ENCODE measurements around the gene RGP1. TPM values are rescaled to one million over a fixed set of nuclear protein-coding genes. Genes with fewer than 3 reads are reported as not detected.

Gene RGP1
- polyA plus RNA-seq, 3 donors, result 2.3 to 9.0 (median 3.3) TPM

DNA sequence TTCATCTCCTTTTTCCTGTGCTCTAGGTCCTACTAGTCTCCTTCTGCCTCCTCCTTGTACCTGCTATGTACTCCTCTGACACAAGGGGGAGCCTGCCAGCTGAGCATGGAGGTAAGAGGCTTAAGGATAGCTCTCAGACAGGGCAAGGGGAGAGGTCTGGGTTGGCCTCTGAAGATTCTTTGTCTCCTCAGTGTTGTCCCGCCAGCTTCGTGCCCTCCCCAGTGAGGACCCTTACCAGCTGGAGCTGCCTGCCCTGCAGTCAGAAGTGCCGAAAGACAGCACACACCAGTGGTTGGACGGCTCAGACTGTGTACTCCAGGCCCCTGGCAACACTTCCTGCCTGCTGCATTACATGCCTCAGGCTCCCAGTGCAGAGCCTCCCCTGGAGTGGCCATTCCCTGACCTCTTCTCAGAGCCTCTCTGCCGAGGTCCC is 12.9 kb upstream of the RGP1 start:
- Histone ChIP-seq H2AFZ (ENCODE audit: insufficient read depth, low read depth, low read length, poor library complexity, severe bottlenecking) (no peak overlapping the region), H3K4me3 (replicated peaks in 1 of 3; ENCODE audit: low read depth in 2 of 3, low read length in 3 of 3) (no peak overlapping the region), H3K79me2 (ENCODE audit: insufficient read depth, low read length) (peaks cover 21% of the 10 kb centered on the region), H3K4me2 (replicated peaks; ENCODE audit: extremely low read depth, low read length, poor library complexity, severe bottlenecking) (no peak overlapping the region), H3K9ac (ENCODE audit: insufficient read depth, low read length, poor library complexity, severe bottlenecking) (no peak overlapping the region), H3K27me3 (ENCODE audit: control insufficient read depth in 2 of 2, insufficient read depth in 2 of 2, low read length in 2 of 2) (no peaks in the 10 kb centered on the region), H3K27ac (ENCODE audit: low read depth in 1 of 2, low read length in 2 of 2) (peak overlapping the region in 1 of 2 donors; percentile 21), H4K20me1 (ENCODE audit: insufficient read depth, low read length) (peaks cover 61% of the 10 kb centered on the region), H3K9me3 (replicated peaks in 1 of 2; ENCODE audit: control insufficient read depth in 1 of 2, insufficient read depth in 1 of 2, low read length in 2 of 2) (no peaks in the 10 kb centered on the region), H3K4me1 (ENCODE audit: control insufficient read depth in 1 of 2, insufficient read depth in 2 of 2, low read length in 2 of 2) (peaks cover 18 to 26% of the 10 kb centered on the region in 2 donors), H3K36me3 (replicated peaks in 1 of 2; ENCODE audit: control insufficient read depth in 1 of 2, insufficient read depth in 2 of 2, low read length in 2 of 2) (peaks cover 58 to 68% of the 10 kb centered on the region in 2 donors)
- Mint-ChIP-seq H3K9me3 (peaks cover 0 to 2% (median 0%) of the 10 kb centered on the region in 7 donors), H3K36me3 (peaks cover 58 to 70% of the 10 kb centered on the region in 2 donors), H3K27me3 (ENCODE audit: low read depth in 3 of 3) (peaks cover 0 to 6% (median 1%) of the 10 kb centered on the region in 3 donors), H3K4me3 (no peak overlapping the region), H3K4me1 (peaks cover 21% of the 10 kb centered on the region), H3K27ac (peak overlapping the region in 4 of 7 donors; percentile 21 to 58 (median 34))
- intact Hi-C loops (cut with micrococcal nuclease), result loop anchor here in 1 of 2 donors (10.0 kb wide), 1 partner anchor 131 kb away; the partner anchor contains the start of gene TESK1
- TF ChIP-seq, protein P1, sequence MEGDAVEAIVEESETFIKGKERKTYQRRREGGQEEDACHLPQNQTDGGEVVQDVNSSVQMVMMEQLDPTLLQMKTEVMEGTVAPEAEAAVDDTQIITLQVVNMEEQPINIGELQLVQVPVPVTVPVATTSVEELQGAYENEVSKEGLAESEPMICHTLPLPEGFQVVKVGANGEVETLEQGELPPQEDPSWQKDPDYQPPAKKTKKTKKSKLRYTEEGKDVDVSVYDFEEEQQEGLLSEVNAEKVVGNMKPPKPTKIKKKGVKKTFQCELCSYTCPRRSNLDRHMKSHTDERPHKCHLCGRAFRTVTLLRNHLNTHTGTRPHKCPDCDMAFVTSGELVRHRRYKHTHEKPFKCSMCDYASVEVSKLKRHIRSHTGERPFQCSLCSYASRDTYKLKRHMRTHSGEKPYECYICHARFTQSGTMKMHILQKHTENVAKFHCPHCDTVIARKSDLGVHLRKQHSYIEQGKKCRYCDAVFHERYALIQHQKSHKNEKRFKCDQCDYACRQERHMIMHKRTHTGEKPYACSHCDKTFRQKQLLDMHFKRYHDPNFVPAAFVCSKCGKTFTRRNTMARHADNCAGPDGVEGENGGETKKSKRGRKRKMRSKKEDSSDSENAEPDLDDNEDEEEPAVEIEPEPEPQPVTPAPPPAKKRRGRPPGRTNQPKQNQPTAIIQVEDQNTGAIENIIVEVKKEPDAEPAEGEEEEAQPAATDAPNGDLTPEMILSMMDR (IDR thresholded peaks at IDR 0.05), result peak; percentile 87
- WGBS (ENCODE audit: insufficient coverage), result 67% methylated on average over 4 of the region's 5 CpGs
- peak; percentile 56 to 71 (median 57) for DNase-seq

- no peaks in the 10 kb centered on the region for H3K9me3 ChIP-seq (replicated peaks in 1 of 2; ENCODE audit: control insufficient read depth in 1 of 2, insufficient read depth in 1 of 2, low read length in 2 of 2)
- peaks cover 65 to 77% of the 10 kb centered on the region in 2 donors for H3K36me3 ChIP-seq (replicated peaks in 1 of 2; ENCODE audit: control insufficient read depth in 1 of 2, insufficient read depth in 2 of 2, low read length in 2 of 2)
- Mint-ChIP-seq H3K9me3 (peaks cover 0 to 2% (median 0%) of the 10 kb centered on the region in 7 donors), H3K27ac (peak overlapping the region in 1 of 7 donors; percentile 26), H3K27me3 (ENCODE audit: low read depth in 3 of 3) (peaks cover 0 to 3% (median 1%) of the 10 kb centered on the region in 3 donors), H3K4me3 (no peak overlapping the region), H3K4me1 (peaks cover 21% of the 10 kb centered on the region), H3K36me3 (peaks cover 66 to 79% of the 10 kb centered on the region in 2 donors)
- H3K27ac ChIP-seq (ENCODE audit: low read depth in 1 of 2, low read length in 2 of 2), result peak overlapping the region in 1 of 2 donors; percentile 21
- H3K79me2 ChIP-seq (ENCODE audit: insufficient read depth, low read length), result peaks cover 16% of the 10 kb centered on the region
- no peak overlapping the region for H2AFZ ChIP-seq (ENCODE audit: insufficient read depth, low read depth, low read length, poor library complexity, severe bottlenecking)
- peaks cover 14 to 22% of the 10 kb centered on the region in 2 donors for H3K4me1 ChIP-seq (ENCODE audit: control insufficient read depth in 1 of 2, insufficient read depth in 2 of 2, low read length in 2 of 2)
- TF ChIP-seq, protein P1 (IDR thresholded peaks at IDR 0.05), result no peak
- intact Hi-C loops (cut with micrococcal nuclease), result loop anchor here in 1 of 2 donors (10.0 kb wide), 1 partner anchor 132 kb away; the partner anchor contains the start of gene TESK1
- no peak overlapping the region for H3K4me2 ChIP-seq (replicated peaks; ENCODE audit: extremely low read depth, low read length, poor library complexity, severe bottlenecking)
- WGBS (ENCODE audit: insufficient coverage), result 98% methylated on average over 7 of the region's 7 CpGs
- no peak overlapping the region for H3K4me3 ChIP-seq (replicated peaks in 1 of 3; ENCODE audit: low read depth in 2 of 3, low read length in 3 of 3)
- no peaks in the 10 kb centered on the region for H3K27me3 ChIP-seq (ENCODE audit: control insufficient read depth in 2 of 2, insufficient read depth in 2 of 2, low read length in 2 of 2)
- H4K20me1 ChIP-seq (ENCODE audit: insufficient read depth, low read length), result peaks cover 69% of the 10 kb centered on the region
- no peak overlapping the region for H3K9ac ChIP-seq (ENCODE audit: insufficient read depth, low read length, poor library complexity, severe bottlenecking)
- DNase-seq, result no peak
Observed at GRCh38 chr9:35737143-35737542, 11.9 kb upstream of the RGP1 start.

Measured in CD14-positive monocyte (primary cell).